Hepatocyte (in vitro differentiated cells): ENCODE data around the gene CAMK1. TPM values are rescaled to one million over a fixed set of nuclear protein-coding genes. Genes with fewer than 3 reads are reported as not detected.
A peak's percentile ranks its signal among the peaks of the same experiment; 100 is the strongest.

Source experiments
- DNase-seq: peaks from one replicate; pipeline ENCODE4 v3.0.0-alpha.2; 2016; ENCODE audit warnings: low spot score
- H2AFZ ChIP-seq: fragments of 200-600 bp; sonication (generic); 2 replicates; pipeline ENCODE4 v1.6.0; 2016; ENCODE audit warnings: antibody characterized with exemption, mild to moderate bottlenecking
- H3K27ac ChIP-seq: fragments of 200-600 bp; sonication (generic); 2 replicates; pipeline ENCODE4 v1.5.1; 2016; ENCODE audit warnings: mild to moderate bottlenecking
- H3K27me3 ChIP-seq: fragments of 200-600 bp; sonication (generic); 2 replicates; pipeline ENCODE4 v1.6.1; 2016
- H3K36me3 ChIP-seq: fragments of 200-600 bp; sonication (generic); replicated peaks from 2 replicates; pipeline ENCODE4 v1.5.1; 2016; ENCODE audit warnings: low read depth; ENCODE audit not compliant: insufficient read depth
- H3K4me1 ChIP-seq: fragments of 200-600 bp; sonication (generic); 2 replicates; pipeline ENCODE4 v1.5.1; 2016; ENCODE audit warnings: mild to moderate bottlenecking, moderate library complexity; ENCODE audit not compliant: insufficient read depth
- H3K4me2 ChIP-seq: fragments of 200-600 bp; sonication (generic); 2 replicates; pipeline ENCODE4 v1.6.0; 2016
- H3K4me3 ChIP-seq: fragments of 200-600 bp; sonication (generic); 2 replicates; pipeline ENCODE4 v1.5.1; 2016; ENCODE audit warnings: mild to moderate bottlenecking
- H3K79me2 ChIP-seq: fragments of 200-600 bp; sonication (generic); 2 replicates; pipeline ENCODE4 v1.6.0; 2017; ENCODE audit warnings: mild to moderate bottlenecking
- H3K9me2 ChIP-seq: fragments of 200-600 bp; sonication (generic); replicated peaks from 2 replicates; pipeline ENCODE4 v1.6.0; 2017; ENCODE audit warnings: mild to moderate bottlenecking; ENCODE audit not compliant: insufficient read depth
- H3K9me3 ChIP-seq: fragments of 200-600 bp; sonication (generic); 2 replicates; pipeline ENCODE4 v1.5.1; 2016; ENCODE audit warnings: low read depth, mild to moderate bottlenecking
- H4K20me1 ChIP-seq: fragments of 200-600 bp; sonication (generic); 2 replicates; pipeline ENCODE4 v1.6.0; 2016; ENCODE audit warnings: mild to moderate bottlenecking; ENCODE audit not compliant: insufficient read depth, poor library complexity, severe bottlenecking
- EZH2 ChIP-seq: fragments of 200-600 bp; sonication (generic); IDR thresholded peaks from 2 replicates; pipeline ENCODE4 v1.6.1; 2016; ENCODE audit warnings: antibody characterized with exemption, mild to moderate bottlenecking, borderline replicate concordance
- EZH2phosphoT487 ChIP-seq: fragments of 200-600 bp; sonication (generic); IDR thresholded peaks from one replicate; pipeline ENCODE4 v1.6.1; 2018; ENCODE audit warnings: antibody characterized with exemption, mild to moderate bottlenecking, low read depth, moderate library complexity; ENCODE audit not compliant: unreplicated experiment, severe bottlenecking
- WGBS: methylation state at CpG from one replicate; pipeline ENCODE4 v1.1.6; 2016; ENCODE audit warnings: low lambda C conversion rate; ENCODE audit errors: missing lambda C conversion rate; 5-methylcytosine and 5-hydroxymethylcytosine counted together
- polyA plus RNA-seq: library from polyadenylated mRNA; unstranded; fragments of >200 nt; fragmentation: Nextera tagmentation; extraction: Ambion mirVana; gene quantifications from 2 replicates; pipeline ENCODE4 v1.2.1, GENCODE V29; 2016
- total RNA-seq: library from RNA; depleted of rRNA; stranded (reverse); fragments of >200 nt; gene quantifications from 2 replicates; pipeline ENCODE4 v1.2.3, GENCODE V29; 2014
- TF ChIP-seq, protein P1 (sequence below): fragments of 200-600 bp; sonication (generic); IDR thresholded peaks from 2 replicates; pipeline ENCODE4 v1.5.1; 2016; ENCODE audit warnings: antibody characterized with exemption, mild to moderate bottlenecking; ENCODE audit not compliant: poor library complexity

CAMK1 gene
- total and polyA plus RNA-seq, 2 experiments from 2014 or later: 9.7 to 16.1 TPM

DNA sequence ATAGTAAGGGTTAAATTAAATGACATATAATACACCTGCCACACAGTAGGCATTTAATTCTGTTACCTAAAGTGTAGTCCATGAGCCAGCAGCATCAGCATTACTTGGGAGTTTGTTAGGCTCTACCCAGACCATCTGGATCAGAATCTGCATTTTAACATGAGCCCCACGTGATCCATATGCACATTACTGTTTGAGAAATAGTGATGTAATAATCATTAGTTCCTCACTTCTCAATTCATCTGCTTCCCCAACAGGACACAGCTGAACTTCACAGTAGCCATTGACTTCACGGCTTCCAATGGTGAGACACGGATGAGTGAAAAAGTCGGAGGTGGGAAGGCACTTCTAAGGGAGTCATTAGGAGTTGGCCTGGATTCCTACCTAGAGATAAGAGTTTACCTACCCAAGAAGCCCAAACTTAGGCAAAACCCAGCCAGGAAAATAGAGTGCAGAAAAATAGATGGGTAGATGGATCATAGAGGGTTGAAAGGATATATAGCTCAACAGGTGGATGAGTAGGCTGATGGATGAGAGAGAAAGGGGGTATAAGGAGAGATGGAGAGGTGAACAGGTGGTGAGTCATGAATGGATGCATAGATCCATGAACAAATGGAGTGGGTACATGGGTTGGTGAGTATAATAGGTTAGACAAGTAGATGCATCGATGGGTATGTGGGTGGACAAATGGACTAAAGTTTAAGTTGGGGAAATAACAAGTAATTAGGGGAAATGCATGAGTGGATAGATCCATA lies 52.8 kb downstream of the CAMK1 start:
- Histone ChIP-seq H3K27ac (no peak overlapping the region), H2AFZ (no peak overlapping the region), H3K9me3 (no peaks in the 10 kb centered on the region), H3K79me2 (no peaks in the 10 kb centered on the region), H3K9me2 (no peaks in the 10 kb centered on the region), H3K27me3 (no peaks in the 10 kb centered on the region), H3K4me3 (no peak overlapping the region), H3K4me2 (no peak overlapping the region), H3K36me3 (no peaks in the 10 kb centered on the region), H3K4me1 (peaks cover 6% of the 10 kb centered on the region), H4K20me1 (no peaks in the 10 kb centered on the region)
- WGBS: 91% methylated on average over 5 of the region's 5 CpGs
- DNase-seq: no peak
- TF ChIP-seq EZH2phosphoT487 (no peak), EZH2 (no peak)
- TF ChIP-seq, protein P1, sequence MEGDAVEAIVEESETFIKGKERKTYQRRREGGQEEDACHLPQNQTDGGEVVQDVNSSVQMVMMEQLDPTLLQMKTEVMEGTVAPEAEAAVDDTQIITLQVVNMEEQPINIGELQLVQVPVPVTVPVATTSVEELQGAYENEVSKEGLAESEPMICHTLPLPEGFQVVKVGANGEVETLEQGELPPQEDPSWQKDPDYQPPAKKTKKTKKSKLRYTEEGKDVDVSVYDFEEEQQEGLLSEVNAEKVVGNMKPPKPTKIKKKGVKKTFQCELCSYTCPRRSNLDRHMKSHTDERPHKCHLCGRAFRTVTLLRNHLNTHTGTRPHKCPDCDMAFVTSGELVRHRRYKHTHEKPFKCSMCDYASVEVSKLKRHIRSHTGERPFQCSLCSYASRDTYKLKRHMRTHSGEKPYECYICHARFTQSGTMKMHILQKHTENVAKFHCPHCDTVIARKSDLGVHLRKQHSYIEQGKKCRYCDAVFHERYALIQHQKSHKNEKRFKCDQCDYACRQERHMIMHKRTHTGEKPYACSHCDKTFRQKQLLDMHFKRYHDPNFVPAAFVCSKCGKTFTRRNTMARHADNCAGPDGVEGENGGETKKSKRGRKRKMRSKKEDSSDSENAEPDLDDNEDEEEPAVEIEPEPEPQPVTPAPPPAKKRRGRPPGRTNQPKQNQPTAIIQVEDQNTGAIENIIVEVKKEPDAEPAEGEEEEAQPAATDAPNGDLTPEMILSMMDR: no peak

DNA sequence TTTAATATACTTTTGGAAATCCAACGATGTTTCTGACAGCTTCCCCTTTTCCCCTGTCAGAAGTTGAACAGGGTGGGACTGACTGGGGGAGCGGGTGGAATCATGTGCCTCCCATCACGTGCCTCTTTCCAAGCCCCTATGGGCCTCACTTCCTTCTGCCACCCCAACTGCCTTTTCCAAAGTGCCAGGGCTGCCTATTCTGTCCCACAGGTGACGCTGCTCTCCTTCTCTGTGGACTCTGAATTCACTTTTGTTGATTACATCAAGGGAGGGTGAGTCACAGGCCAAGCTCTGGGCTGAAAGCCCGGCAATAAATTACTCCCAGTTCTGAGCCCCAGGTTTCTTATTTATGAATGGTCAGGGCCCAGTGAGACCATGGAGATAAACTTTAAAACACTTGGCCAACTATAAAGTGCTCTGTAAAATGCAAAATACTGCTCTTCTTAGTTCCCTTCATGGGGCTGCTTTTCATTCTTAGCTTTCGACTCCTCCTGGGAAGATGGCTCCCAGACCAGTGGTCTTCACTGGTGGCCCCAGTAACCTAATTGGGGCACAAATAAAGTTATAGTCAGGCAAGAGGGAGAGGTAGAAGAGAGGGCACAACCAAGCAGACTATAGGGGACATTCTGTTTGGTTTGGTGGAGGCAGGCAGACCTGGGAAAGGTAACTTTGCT lies 53.8 kb downstream of the CAMK1 start:
- no peaks in the 10 kb centered on the region for H3K9me2 ChIP-seq
- H4K20me1 ChIP-seq: no peaks in the 10 kb centered on the region
- 58% methylated on average over 6 of the region's 6 CpGs for WGBS
- no peak overlapping the region for H3K4me3 ChIP-seq
- H3K4me1 ChIP-seq: peaks cover 6% of the 10 kb centered on the region
- peak overlapping the region; percentile 22 for H2AFZ ChIP-seq
- H3K27me3 ChIP-seq: no peaks in the 10 kb centered on the region
- no peaks in the 10 kb centered on the region for H3K79me2 ChIP-seq
- no peaks in the 10 kb centered on the region for H3K9me3 ChIP-seq
- peak; percentile 90 for DNase-seq
- peak overlapping the region; percentile 13 for H3K4me2 ChIP-seq
- no peaks in the 10 kb centered on the region for H3K36me3 ChIP-seq
- H3K27ac ChIP-seq: peak overlapping the region; percentile 71
- TF ChIP-seq EZH2: no peak
- TF ChIP-seq, protein P1: peak; percentile 74

DNA sequence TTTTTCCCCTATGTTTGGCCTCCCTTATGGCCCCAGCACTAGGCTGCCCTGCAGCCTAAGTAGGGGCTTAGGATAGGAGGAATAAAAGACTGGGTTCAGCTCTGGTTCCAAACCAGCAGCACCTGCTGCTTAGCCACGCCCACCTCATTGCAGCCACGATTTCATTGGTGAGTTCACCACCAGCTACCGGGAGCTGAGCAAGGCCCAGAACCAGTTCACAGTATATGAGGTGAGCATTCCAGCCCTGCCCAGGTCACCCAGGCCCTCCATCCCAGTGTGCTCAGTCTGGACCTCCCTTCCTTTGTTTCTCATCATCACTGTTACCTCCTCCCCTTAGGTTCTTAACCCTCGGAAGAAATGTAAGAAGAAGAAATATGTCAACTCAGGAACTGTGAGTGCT lies 54.6 kb downstream of the CAMK1 start:
- Histone ChIP-seq H3K27ac (peak overlapping the region; percentile 69), H4K20me1 (no peaks in the 10 kb centered on the region), H3K9me2 (no peaks in the 10 kb centered on the region), H3K9me3 (no peaks in the 10 kb centered on the region), H3K4me2 (no peak overlapping the region), H3K79me2 (no peaks in the 10 kb centered on the region), H3K4me3 (no peak overlapping the region), H3K27me3 (peaks cover 3% of the 10 kb centered on the region), H2AFZ (peak overlapping the region; percentile 22), H3K36me3 (no peaks in the 10 kb centered on the region), H3K4me1 (peaks cover 6% of the 10 kb centered on the region)
- TF ChIP-seq EZH2 (no peak), EZH2phosphoT487 (no peak)
- TF ChIP-seq, protein P1: no peak
- WGBS: 27% methylated on average over 4 of the region's 4 CpGs
- peak; percentile 29 for DNase-seq
